ENCODE results near the gene TAPT1. TPM values are rescaled to one million over a fixed set of nuclear protein-coding genes. Genes with fewer than 3 reads are reported as not detected.

TAPT1 gene
- total and polyA plus RNA-seq, 2 donors (not counting 3 experiments of a cell fraction or from before 2014, with no cell fraction given): 6.9 to 17.5 TPM

DNA sequence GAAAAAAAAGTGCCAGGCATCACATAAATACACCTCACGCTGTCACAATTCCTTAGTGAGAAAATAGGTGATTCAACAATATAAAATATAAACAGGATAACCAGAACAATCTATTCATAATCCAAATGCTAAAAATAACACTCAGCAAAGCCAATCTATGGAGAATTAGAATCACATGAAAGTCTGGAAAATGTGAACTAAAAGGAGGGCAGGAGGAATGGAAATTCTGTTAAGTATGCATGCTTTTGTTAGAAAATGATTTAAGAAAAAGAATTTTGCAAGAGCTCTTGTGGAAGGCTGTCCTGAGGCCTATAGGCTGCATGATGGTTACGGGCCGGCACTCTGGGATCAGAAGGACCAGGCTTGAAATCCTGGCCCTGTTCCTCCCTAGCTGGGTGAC, 71.8 kb downstream of the TAPT1 start:
- ChIA-PET POLR2A (no interaction called here), CTCF (interaction anchor here (1.3 kb wide), 1 partner anchor 42 kb away, joined by 3 read pairs; no protein-coding TSS in a partner anchor)
- no peak overlapping the region for H3K4me3 ChIP-seq (replicated peaks in 1 of 3; ENCODE audit: insufficient read depth in 1 of 3, low read depth in 1 of 3, low read length in 3 of 3)
- FAIRE-seq (no peak), DNase-seq (ENCODE audit: low read depth, low spot score) (no peak)
- H3K9me1 ChIP-seq (replicated peaks; ENCODE audit: control insufficient read depth, extremely low read depth, insufficient read depth, low read length): no peaks in the 10 kb centered on the region
- H3K4me2 ChIP-seq (ENCODE audit: insufficient read depth, low read length): no peak overlapping the region
- dilution Hi-C loops (cut with MboI; ENCODE audit: extremely low pct_ligation_motif_present, low sequenced_read_pairs): no loop called here
- intact Hi-C loops (cut with micrococcal nuclease): no loop called here
- no peaks in the 10 kb centered on the region for H3K4me1 ChIP-seq (ENCODE audit: control insufficient read depth, extremely low read depth, insufficient read depth, low read length)
- no peak for TF ChIP-seq MYC (IDR thresholded peaks at IDR 0.05; ENCODE audit: low read depth, low read length)
- no peak for TF ChIP-seq POLR2AphosphoS5 (IDR thresholded peaks at IDR 0.05; ENCODE audit: insufficient read depth, low read depth, low read length)
- no peak for TF ChIP-seq GATA2 (IDR thresholded peaks at IDR 0.05; ENCODE audit: insufficient read depth, insufficient read length, low read depth, low read length)
- TF ChIP-seq, protein P1, sequence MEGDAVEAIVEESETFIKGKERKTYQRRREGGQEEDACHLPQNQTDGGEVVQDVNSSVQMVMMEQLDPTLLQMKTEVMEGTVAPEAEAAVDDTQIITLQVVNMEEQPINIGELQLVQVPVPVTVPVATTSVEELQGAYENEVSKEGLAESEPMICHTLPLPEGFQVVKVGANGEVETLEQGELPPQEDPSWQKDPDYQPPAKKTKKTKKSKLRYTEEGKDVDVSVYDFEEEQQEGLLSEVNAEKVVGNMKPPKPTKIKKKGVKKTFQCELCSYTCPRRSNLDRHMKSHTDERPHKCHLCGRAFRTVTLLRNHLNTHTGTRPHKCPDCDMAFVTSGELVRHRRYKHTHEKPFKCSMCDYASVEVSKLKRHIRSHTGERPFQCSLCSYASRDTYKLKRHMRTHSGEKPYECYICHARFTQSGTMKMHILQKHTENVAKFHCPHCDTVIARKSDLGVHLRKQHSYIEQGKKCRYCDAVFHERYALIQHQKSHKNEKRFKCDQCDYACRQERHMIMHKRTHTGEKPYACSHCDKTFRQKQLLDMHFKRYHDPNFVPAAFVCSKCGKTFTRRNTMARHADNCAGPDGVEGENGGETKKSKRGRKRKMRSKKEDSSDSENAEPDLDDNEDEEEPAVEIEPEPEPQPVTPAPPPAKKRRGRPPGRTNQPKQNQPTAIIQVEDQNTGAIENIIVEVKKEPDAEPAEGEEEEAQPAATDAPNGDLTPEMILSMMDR (IDR thresholded peaks at IDR 0.05; ENCODE audit: extremely low read depth in 1 of 2, insufficient read depth in 1 of 2, low read depth in 1 of 2, low read length in 2 of 2): no peak
- H3K79me2 ChIP-seq (ENCODE audit: control insufficient read depth, insufficient read depth, low read length): no peaks in the 10 kb centered on the region
- no peak overlapping the region for H3K9ac ChIP-seq (replicated peaks; ENCODE audit: extremely low read depth, insufficient read depth, low read length)
- H3K9me3 ChIP-seq (replicated peaks; ENCODE audit: control insufficient read depth, insufficient read depth, low read length): no peaks in the 10 kb centered on the region
- no peaks in the 10 kb centered on the region for H4K20me1 ChIP-seq (replicated peaks; ENCODE audit: control insufficient read depth, extremely low read depth, insufficient read depth, low read length)
- no peak overlapping the region for H2AFZ ChIP-seq (ENCODE audit: low read depth, low read length)
- H3K27ac ChIP-seq (ENCODE audit: insufficient read depth, low read depth, low read length): no peak overlapping the region
- H3K27me3 ChIP-seq (ENCODE audit: control insufficient read depth in 2 of 2, insufficient read depth in 2 of 2, low read length in 2 of 2): no peaks in the 10 kb centered on the region
- no peaks in the 10 kb centered on the region for H3K36me3 ChIP-seq (ENCODE audit: control insufficient read depth in 2 of 2, extremely low read depth in 1 of 2, insufficient read depth in 2 of 2, low read length in 2 of 2)
- no TSS peak for BruUV-seq (replicated peaks)

DNA sequence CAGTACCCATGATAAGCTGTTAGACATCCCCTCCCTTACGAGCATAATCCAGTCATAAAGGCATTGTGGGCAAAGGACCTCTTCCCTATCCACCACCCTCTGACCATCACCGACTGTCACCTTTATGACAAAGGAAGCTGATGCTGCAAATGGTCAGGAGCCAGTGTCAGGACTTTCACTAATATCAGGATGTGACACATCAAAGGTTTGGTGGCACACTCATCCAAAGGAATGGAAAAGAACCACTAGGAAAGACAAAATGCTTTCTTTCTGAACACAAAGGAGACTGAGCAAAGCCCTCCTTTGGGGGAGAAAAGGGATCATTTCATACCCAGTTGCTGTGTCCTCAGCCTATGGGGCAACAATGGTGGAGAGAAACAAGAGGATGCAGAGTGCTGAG, 75.6 kb downstream of the TAPT1 start:
- DNase-seq (ENCODE audit: low read depth, low spot score) (no peak), FAIRE-seq (peak; percentile 40)
- no peak overlapping the region for H3K4me3 ChIP-seq (replicated peaks in 1 of 3; ENCODE audit: insufficient read depth in 1 of 3, low read depth in 1 of 3, low read length in 3 of 3)
- no peak overlapping the region for H2AFZ ChIP-seq (ENCODE audit: low read depth, low read length)
- POLR2A ChIA-PET: no interaction called here
- no peaks in the 10 kb centered on the region for H3K9me3 ChIP-seq (replicated peaks; ENCODE audit: control insufficient read depth, insufficient read depth, low read length)
- BruUV-seq (replicated peaks): no TSS peak
- no peaks in the 10 kb centered on the region for H3K4me1 ChIP-seq (ENCODE audit: control insufficient read depth, extremely low read depth, insufficient read depth, low read length)
- no peaks in the 10 kb centered on the region for H3K36me3 ChIP-seq (ENCODE audit: control insufficient read depth in 2 of 2, extremely low read depth in 1 of 2, insufficient read depth in 2 of 2, low read length in 2 of 2)
- H3K9me1 ChIP-seq (replicated peaks; ENCODE audit: control insufficient read depth, extremely low read depth, insufficient read depth, low read length): no peaks in the 10 kb centered on the region
- dilution Hi-C loops (cut with MboI; ENCODE audit: extremely low pct_ligation_motif_present, low sequenced_read_pairs) (no loop called here), intact Hi-C loops (cut with micrococcal nuclease) (no loop called here)
- H3K27me3 ChIP-seq (ENCODE audit: control insufficient read depth in 2 of 2, insufficient read depth in 2 of 2, low read length in 2 of 2): no peaks in the 10 kb centered on the region
- no peaks in the 10 kb centered on the region for H3K79me2 ChIP-seq (ENCODE audit: control insufficient read depth, insufficient read depth, low read length)
- no peak overlapping the region for H3K27ac ChIP-seq (ENCODE audit: insufficient read depth, low read depth, low read length)
- no peak overlapping the region for H3K9ac ChIP-seq (replicated peaks; ENCODE audit: extremely low read depth, insufficient read depth, low read length)
- TF ChIP-seq MYC (IDR thresholded peaks at IDR 0.05; ENCODE audit: low read depth, low read length): no peak
- TF ChIP-seq GATA2 (IDR thresholded peaks at IDR 0.05; ENCODE audit: insufficient read depth, insufficient read length, low read depth, low read length): no peak
- TF ChIP-seq, protein P1 (IDR thresholded peaks at IDR 0.05; ENCODE audit: extremely low read depth in 1 of 2, insufficient read depth in 1 of 2, low read depth in 1 of 2, low read length in 2 of 2): no peak
- no peak for TF ChIP-seq POLR2AphosphoS5 (IDR thresholded peaks at IDR 0.05; ENCODE audit: insufficient read depth, low read depth, low read length)
- TF ChIP-seq JUN (IDR thresholded peaks at IDR 0.05; ENCODE audit: borderline replicate concordance, insufficient read depth, insufficient read length, low read depth): no peak
- no peak for TF ChIP-seq FOS (IDR thresholded peaks at IDR 0.05; ENCODE audit: borderline replicate concordance, insufficient read depth, low read length)
- TF ChIP-seq POLR2A (IDR thresholded peaks at IDR 0.05; ENCODE audit: low read depth, low read length): no peak
- TF ChIP-seq, protein P2, sequence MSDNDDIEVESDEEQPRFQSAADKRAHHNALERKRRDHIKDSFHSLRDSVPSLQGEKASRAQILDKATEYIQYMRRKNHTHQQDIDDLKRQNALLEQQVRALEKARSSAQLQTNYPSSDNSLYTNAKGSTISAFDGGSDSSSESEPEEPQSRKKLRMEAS (IDR thresholded peaks at IDR 0.05; ENCODE audit: insufficient read depth, insufficient read length): no peak
- no peak for TF ChIP-seq EZH2 (IDR thresholded peaks at IDR 0.05; ENCODE audit: borderline replicate concordance, low read depth, low read length, severe bottlenecking)
- no peak overlapping the region for H3K4me2 ChIP-seq (ENCODE audit: insufficient read depth, low read length)
- H4K20me1 ChIP-seq (replicated peaks; ENCODE audit: control insufficient read depth, extremely low read depth, insufficient read depth, low read length): no peaks in the 10 kb centered on the region
- CTCF ChIA-PET: no interaction called here
